HG03558 (cell line): ENCODE results near the gene HCRT.
"Not testable (repeated sequence)": the region's sequence is repeated elsewhere in the genome, so short reads cannot be mapped to it uniquely, and the experiment has no call there.

Experiments used
- ATAC-seq: cut with Tn5 transposase; IDR thresholded peaks from one replicate; pipeline ENCODE4 v1.9.1; 2021; ENCODE audit warnings: moderate number of reproducible peaks; ENCODE audit not compliant: unreplicated experiment; ENCODE audit errors: extremely low read depth

The HCRT gene

DNA sequence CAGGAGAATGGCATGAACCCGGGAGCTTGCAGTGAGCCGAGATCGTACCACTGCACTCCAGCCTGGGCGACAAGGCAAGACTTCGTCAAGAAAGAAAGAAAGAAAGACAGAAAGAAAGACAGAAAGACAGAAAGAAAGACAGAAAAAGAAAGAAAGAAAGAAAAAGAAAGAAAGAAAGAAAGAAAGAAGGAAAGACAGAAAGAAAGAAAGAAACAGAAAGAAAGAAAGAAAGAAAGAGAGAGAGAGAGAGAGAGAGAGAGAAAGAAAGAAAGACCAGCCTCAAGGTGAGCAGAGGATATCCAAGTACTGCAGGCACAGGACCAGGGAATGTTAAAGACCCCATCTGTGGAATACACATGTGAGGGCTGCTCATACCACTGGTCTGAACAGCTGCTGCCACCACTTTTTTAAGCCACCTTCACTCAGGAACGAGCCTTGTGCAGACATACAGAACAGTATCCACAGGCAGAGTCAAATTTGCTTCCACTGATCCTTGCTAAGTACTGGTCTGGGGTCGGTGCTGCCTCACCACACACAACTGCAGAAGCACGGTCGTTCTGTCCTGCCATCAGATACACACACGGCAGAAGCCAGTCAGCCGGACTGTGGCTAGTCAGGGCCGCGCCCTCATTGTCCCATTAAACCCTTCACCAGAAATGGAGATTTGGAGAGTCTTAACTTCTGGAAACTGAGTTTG, 38.2 kb downstream of the HCRT start:
- ATAC-seq, result no peak

DNA sequence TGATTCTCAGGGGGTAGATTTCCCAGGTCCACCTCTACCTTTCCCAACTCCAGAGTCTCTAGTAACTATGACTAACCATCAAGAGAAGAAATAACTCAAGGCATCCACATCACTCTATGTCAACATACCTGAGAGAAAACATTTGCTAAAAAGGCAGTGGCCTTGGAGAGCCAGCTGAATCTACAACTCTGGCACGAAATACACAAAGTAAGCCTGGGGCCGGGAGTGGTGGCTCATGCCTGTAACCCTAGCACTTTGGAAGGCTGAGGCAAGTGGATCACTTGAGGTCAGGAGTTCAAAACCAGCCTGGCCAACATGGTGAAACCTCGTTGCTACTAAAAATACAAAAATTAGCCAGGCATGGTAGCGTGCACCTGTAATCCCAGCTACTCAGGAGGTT, 42.1 kb downstream of the HCRT start:
- not testable (repeated sequence) for ATAC-seq

DNA sequence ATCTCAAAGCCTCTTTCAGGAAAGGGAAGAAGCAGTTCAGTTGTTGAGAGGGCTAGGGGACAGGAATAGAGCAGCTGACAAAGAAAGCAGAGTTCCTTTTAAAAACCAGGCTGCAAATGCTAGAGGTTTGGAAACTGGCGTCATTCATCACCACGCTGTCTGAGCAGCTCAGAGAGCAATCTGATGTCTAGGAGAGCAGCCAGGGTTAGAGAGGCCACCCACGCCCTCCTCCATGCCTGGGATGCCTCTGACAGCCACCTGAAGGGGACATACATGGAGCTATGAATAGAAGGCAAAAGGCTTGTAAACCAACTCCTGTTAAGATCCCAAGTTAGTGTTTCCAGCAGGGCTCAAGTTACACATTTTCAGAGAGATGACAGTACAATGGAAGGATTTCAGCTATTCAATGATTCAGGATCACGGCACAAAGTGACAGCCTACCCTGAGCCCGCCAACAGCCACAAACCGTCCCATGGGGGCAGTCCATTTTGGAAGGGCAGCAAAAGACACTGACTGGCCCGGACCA, 42.8 kb downstream of the HCRT start:
- ATAC-seq, result no peak

DNA sequence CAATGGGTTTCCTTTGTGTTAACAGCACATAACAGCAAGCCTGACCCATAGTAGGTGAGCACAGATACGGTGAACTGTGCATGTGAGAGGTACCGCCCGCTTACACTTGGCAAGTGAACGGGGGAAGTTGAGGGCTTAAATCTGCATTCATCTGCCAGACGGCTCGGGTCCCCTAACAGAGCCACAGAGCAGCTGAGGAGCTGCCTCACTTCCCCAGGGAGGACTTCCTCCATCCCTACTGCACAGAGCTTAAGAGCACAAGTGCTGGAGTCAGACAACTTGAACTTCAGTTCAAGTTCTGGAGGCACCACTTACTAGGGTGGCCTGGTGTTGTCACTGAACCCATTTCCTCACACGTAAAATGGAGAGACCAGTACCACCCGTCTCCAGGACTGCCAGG, 43.9 kb downstream of the HCRT start:
- no peak for ATAC-seq

DNA sequence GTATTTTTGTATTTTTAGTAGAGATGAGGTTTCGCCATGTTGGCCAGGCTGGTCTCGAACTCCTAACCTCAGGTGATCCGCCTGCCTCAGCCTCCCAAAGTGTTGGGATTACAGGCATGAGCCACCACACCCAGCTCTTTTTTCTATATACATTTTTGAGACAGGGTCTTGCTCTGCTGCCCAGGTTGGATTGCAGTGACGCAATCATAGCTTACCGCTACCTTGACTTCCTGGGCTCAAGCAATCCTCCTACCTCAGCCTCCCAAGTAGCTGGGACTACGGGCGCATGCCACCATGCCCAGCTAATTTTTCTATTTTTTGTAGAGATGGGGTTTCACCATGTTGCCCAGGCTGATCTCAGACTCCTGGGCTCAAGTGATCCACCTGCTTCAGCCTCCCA, 44.6 kb downstream of the HCRT start:
- ATAC-seq, result not testable (repeated sequence)

DNA sequence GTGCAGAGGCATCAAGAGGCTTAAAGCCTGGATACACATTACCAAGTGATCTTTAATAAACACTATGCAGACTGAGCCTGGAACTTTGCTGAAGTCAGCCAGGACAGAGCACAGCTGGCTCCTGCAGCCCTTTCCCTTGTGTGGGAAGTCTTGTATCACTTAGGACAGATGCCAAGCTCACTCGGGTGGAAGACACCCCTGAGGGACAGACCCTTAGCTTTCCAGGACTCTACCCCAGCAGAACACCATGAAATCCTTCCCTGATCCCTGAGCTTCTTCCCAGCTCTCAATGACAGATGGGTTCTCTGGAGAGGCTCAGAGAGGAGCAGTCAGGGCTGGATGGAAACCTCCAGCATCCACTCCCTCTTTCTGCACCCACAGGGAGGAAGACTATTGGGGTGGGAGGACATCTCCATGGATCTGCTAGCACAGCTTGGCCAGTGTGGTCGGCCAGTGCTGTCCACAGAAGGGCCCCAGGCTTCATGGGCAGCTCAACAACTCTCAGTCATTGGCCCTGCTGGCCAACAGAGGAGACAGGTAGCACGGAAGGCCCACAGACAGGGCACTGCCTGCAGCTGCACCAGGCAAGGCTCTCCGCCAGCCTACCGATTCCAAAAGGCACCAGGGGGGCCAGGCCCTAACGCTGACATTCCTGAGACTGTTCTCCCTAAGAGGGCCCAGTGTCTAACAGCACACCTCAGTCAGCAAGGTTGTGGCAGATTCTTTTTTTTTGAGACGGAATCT, 46.3 kb downstream of the HCRT start:
- no peak for ATAC-seq

DNA sequence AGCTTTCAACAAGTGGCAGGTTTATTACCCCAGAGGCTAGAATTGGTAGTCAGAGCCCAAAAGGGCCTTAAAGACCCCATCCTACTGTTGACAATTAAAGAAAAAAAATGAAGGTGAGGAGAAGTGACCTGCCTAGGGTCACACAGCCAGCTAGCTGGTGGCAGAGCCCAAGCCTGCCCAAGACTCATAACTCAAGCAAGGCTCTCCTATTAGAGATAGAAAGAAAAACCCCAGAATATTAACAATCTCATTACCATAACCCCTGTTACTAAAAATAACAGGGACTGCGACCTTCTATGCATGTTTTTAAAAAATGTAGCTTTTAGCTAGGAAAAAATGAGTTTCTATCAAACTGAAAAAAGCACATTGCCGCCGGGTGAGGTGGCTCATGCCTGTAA, 48.6 kb downstream of the HCRT start:
- no peak for ATAC-seq

DNA sequence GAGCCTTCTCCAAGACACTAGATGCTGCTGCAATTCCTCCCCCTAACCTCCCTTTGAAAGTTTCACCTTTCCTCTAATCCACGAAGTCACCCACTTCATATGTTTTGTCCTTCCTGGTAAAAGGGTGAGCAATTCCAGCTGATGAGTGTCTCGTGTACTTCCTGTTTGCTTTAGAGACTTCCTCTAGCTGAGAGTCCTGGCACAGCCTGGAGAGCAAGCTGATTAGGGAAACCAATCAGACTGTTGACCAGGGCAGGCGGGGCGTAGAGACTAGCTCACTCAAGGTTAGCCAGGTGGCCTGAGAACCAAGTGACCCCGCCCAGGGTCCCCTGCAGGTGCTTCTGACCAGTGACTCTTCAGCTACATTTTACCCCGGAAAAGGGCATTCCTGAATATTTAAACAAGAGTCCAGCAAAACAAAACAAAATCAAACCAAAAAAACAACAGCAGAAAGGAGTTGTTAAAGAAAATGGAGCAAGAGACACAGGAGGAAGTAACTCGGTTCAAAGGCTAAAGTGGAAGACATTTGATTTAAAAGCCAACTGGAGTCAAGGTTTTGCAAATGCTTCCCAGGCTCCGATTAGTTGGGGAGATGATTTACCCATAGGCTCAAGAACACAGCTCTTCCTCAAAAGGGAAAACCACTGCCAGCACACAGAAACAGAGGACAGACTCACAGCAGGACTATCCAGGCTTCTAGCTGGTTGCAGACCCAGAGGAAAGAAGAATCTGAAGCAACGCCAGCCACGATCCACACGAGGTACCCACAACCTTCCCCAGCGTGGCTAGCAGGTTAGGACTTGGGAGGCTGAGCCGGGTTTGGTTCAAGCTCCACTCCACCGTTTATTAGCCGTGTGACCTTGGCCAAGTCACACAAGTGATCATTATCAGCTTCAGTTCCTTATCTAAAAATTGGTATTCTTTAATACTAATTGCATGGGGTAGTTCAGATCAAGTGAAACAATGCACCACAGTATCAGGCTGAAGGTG, 49.3 kb downstream of the HCRT start:
- ATAC-seq, result no peak

DNA sequence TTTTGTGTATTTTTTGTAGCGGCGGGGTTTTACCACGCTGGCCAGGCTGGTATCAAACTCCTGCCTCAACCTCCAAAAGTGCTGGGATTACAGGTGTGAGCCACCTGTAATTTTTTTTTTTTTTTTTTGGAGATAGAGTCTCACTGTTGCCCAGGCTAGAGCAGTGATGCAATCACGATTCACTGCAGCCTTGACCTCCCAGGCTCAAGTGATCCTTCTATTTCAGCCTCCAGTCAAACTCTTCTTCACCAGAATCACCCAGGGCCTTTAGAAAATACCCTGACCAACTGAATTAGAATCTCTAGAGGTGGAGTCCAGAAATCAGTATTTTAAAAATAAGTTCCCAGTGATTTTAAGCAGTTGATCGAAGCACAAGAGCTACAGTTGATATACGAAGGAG, 50.1 kb downstream of the HCRT start:
- ATAC-seq, result no peak
